Skeletal muscle satellite cell (primary cell): ENCODE measurements around the gene PLEK.
"Not testable (repeated sequence)": the region's sequence is repeated elsewhere in the genome, so short reads cannot be mapped to it uniquely, and the experiment has no call there.

Source experiments
- H3K27me3 ChIP-seq: 2 replicates; pipeline ENCODE4 v1.7.0; 2013; ENCODE audit warnings: low read length; ENCODE audit not compliant: control insufficient read depth, insufficient read depth
- H3K36me3 ChIP-seq: 2 replicates; pipeline ENCODE4 v1.7.0; 2013; ENCODE audit warnings: mild to moderate bottlenecking, control low read depth, low read length; ENCODE audit not compliant: insufficient read depth
- H3K4me1 ChIP-seq: 2 replicates; pipeline ENCODE4 v1.7.0; 2013; ENCODE audit warnings: low read length; ENCODE audit not compliant: control insufficient read depth, insufficient read depth
- H3K4me2 ChIP-seq: 2 replicates; pipeline ENCODE4 v1.7.0; 2013; ENCODE audit warnings: mild to moderate bottlenecking, low read length
- H3K4me3 ChIP-seq: 2 replicates; pipeline ENCODE4 v1.7.0; 2013; ENCODE audit warnings: low read length
- H3K9ac ChIP-seq: 2 replicates; pipeline ENCODE4 v1.7.0; 2013; ENCODE audit warnings: mild to moderate bottlenecking, low read depth, low read length, moderate library complexity
- H3K9me3 ChIP-seq: replicated peaks from 2 replicates; pipeline ENCODE4 v1.7.0; 2013; ENCODE audit warnings: mild to moderate bottlenecking, control low read depth, low read length

Gene PLEK

DNA sequence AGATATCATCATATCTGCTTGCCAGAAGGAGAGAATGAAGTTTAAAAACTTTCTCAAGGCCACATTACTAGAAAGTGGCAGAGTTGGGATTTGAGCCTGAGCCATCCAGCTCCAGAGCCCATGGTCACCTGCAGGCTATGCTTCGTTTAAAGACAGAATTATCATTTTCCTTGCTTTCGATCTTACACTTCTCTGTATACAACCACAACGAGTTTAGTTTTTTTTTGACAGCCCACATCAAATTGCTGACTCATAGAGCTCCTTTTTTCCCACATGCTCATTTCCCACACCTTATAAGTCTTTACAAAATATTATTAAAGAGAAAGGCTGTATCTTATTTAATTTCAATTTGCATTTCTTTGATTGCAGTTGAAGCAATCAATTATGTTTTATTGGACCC lies 6.5 kb downstream of the PLEK start:
- Histone ChIP-seq H3K9me3 (no peaks in the 10 kb centered on the region), H3K4me2 (no peak overlapping the region), H3K9ac (no peak overlapping the region), H3K4me1 (no peaks in the 10 kb centered on the region), H3K4me3 (no peak overlapping the region), H3K27me3 (peaks cover 33% of the 10 kb centered on the region), H3K36me3 (no peaks in the 10 kb centered on the region)

DNA sequence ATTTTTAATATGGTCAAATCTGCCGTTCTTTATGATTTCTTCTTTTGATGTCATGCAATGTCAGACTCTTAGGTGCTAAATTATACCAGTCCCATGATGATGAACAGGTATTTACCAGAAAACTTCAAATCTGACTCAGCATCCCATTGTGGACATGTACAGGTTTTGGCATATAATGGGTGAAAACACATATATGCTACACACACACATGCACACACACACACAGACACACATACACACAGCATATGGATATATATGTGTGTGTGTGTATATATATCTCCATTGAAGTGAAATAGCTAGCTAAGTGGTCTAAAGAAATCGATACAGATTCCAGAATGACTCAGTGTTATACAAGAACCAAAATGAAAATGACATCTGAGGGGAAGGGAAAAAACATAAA lies 7.4 kb downstream of the PLEK start:
- no peaks in the 10 kb centered on the region for H3K9me3 ChIP-seq
- no peaks in the 10 kb centered on the region for H3K36me3 ChIP-seq
- no peak overlapping the region for H3K4me3 ChIP-seq
- H3K9ac ChIP-seq, result no peak overlapping the region
- no peak overlapping the region for H3K4me2 ChIP-seq
- peaks cover 34% of the 10 kb centered on the region for H3K27me3 ChIP-seq
- H3K4me1 ChIP-seq, result no peaks in the 10 kb centered on the region

DNA sequence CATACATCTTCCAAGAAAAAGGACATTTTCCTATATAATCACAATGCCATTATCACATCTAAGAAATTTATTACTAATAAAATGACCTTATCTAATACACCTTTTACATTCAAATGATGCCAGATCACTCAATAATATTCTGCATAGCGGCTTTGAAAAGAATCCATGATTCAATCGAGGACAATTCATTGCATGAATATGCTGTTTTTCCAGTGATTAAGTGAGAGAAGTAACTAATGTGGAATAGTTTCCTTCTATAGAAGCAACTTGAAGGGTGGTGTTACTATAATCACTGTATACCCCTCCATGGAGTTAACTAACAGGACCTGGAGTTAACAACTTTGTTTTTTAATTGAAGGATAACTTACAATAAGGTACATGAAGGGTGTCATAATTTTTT lies 9.1 kb downstream of the PLEK start:
- Histone ChIP-seq H3K27me3 (peaks cover 42% of the 10 kb centered on the region), H3K4me1 (no peaks in the 10 kb centered on the region), H3K9ac (no peak overlapping the region), H3K4me2 (no peak overlapping the region), H3K36me3 (no peaks in the 10 kb centered on the region), H3K4me3 (no peak overlapping the region), H3K9me3 (no peaks in the 10 kb centered on the region)

DNA sequence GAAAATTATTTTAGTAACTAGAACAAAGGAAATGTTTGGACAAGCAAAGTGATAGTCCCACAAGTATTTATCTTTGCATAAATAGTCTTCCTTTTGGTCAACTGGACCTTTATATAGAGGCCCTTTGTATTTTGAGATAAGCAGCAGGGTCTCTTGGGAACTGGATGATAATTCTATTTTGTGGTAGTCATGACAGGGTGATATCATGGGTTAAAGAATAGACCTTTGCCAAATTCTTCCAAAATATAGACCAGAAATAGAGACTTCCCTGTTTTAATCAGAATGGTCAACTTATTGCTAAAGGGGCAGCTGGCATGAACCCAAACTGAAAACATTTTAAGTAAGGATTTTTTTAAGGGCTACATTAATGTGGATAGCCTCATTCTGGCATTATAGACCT lies 10.5 kb downstream of the PLEK start:
- no peaks in the 10 kb centered on the region for H3K4me1 ChIP-seq

DNA sequence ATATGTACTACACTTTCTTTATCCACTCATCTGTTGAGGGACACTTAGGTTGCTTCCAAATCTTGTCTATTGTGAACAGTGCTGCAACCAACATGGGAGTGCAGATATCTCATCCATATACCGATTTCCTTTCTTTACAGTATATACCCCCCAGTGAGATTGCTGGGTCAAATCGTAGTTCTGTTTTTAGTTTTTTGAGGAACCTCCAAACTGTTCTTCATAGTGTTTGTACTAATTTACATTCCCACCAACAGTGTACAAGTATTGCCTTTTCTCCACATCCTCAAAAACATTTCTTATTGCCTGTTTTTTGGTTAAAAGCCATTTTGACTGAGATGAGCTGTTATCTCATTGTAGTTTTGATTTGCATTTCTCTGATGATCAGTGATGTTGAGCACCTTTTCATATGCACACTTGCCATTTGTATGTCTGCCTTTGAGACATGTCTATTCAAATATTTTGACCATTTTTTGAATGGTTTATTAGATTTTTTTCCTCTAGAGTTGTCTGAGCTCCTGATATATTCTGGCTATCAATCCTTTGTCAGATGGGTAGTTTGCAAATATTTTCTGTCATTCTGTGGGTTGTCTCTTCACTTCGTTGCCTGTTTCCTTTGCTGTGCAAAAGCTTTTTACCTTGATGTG lies 12.2 kb downstream of the PLEK start:
- Histone ChIP-seq H3K9me3 (no peaks in the 10 kb centered on the region), H3K4me2 (no peak overlapping the region), H3K4me3 (no peak overlapping the region), H3K27me3 (peaks cover 58% of the 10 kb centered on the region), H3K36me3 (no peaks in the 10 kb centered on the region), H3K9ac (no peak overlapping the region), H3K4me1 (no peaks in the 10 kb centered on the region)

More for the DNA sequence above, 10.5 kb downstream of the PLEK start:
- no peak overlapping the region for H3K9ac ChIP-seq
- no peaks in the 10 kb centered on the region for H3K36me3 ChIP-seq
- H3K27me3 ChIP-seq, result peaks cover 50% of the 10 kb centered on the region
- no peaks in the 10 kb centered on the region for H3K9me3 ChIP-seq
- no peak overlapping the region for H3K4me3 ChIP-seq
- no peak overlapping the region for H3K4me2 ChIP-seq

DNA sequence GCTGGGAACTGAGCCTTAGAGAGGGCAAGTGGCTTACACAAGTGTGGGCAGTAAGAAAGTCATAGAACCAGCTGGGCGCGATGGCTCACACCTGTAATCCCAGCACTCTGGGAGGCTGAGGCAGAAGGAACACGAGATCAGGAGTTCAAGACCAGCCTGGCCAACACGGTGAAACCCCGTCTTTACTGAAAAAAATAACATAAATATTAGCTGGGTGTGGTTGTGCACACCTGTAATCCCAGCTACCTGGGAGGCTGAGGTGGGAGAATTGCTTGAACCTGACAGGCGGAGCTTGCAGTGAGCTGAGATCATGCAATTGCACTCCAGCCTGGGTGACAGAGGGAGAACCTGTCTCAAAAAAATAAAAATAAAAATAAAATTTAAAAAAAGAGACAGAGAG lies 13.7 kb downstream of the PLEK start:
- not testable (repeated sequence) for H3K4me3 ChIP-seq, H3K4me2 ChIP-seq, H3K4me1 ChIP-seq, H3K9ac ChIP-seq, H3K9me3 ChIP-seq, H3K36me3 ChIP-seq
- peaks cover 71% of the 10 kb centered on the region for H3K27me3 ChIP-seq

DNA sequence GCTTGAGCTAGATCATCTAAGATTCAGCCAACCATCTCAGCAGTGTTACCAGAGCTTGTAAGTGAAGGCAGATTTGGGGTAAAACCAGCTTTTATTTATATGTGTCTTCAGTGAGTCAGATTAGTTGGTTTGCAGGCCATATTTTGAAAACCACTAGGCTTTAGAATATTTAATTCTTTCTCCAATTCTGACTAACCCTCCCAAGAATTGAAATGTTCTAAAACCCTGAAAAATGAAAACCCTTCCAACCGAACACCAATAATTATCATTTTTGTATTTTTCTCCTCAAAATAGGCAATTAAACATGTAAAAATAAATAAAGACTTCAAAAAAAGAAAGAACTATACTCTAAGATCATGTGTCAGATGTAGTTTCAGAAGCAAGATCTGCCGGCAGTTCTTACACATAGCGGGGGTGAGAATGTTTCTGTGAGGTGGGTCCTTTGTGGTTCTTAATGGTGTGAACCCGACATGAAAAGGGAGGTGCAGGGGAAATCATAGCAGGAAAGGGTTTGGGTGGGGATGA lies 14.2 kb downstream of the PLEK start:
- no peaks in the 10 kb centered on the region for H3K9me3 ChIP-seq
- H3K4me1 ChIP-seq, result no peaks in the 10 kb centered on the region
- no peaks in the 10 kb centered on the region for H3K36me3 ChIP-seq
- no peak overlapping the region for H3K4me2 ChIP-seq
- no peak overlapping the region for H3K4me3 ChIP-seq
- H3K27me3 ChIP-seq, result peaks cover 72% of the 10 kb centered on the region
- no peak overlapping the region for H3K9ac ChIP-seq

DNA sequence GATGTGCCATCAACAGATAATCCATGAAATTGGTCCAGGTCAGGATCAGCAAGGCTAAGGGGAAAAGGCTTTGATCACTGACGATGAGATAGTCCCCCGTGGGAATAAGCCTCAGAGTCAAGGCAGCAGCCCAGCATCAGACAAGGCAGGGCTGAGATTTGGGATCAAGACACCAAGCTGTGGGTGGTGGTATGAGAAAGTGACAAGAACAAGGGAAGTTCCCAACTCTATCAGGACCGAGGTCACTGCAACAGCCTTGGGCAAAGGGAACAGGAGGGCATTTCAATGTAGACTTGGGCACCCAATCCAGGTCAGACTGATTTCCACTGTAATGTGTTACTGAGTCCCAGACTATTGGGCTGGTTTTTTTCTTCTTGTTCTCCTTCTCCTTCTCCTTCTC lies 18.7 kb downstream of the PLEK start:
- Histone ChIP-seq H3K4me1 (no peaks in the 10 kb centered on the region), H3K4me2 (no peak overlapping the region), H3K9ac (no peak overlapping the region), H3K9me3 (no peaks in the 10 kb centered on the region), H3K27me3 (peaks cover 52% of the 10 kb centered on the region), H3K4me3 (no peak overlapping the region), H3K36me3 (no peaks in the 10 kb centered on the region)

DNA sequence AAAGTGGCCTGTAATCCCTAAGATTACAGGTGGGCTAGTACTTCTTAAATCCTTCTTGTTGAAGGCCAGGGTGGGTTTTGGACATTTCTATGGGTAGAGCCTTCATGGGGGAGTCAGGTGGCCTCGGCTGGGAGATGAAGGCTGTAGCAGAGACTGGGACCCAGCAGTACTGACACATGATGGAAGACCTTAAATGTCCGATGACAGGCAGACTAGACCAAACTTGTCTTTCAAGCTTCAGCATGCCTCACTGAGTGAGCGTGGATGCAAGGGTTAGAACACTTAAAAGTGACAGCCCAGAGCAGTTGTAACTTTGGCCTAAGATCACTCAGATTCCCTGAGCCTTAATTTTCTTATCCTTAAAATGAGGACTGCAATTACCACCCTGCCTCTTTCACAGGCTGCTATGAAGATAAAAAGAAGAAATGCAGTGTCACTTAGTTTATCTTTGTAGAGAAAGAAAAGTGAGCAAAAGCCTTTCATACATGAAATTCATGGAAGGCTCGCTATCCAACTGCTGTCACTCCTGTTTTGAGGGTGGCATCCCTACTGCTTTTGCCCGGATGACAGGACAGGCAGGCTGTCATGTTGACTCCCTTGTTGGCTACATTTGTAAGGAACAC lies 19.5 kb downstream of the PLEK start:
- Histone ChIP-seq H3K4me1 (no peaks in the 10 kb centered on the region), H3K9ac (no peak overlapping the region), H3K27me3 (peaks cover 57% of the 10 kb centered on the region), H3K9me3 (no peaks in the 10 kb centered on the region), H3K36me3 (no peaks in the 10 kb centered on the region), H3K4me2 (no peak overlapping the region), H3K4me3 (no peak overlapping the region)

DNA sequence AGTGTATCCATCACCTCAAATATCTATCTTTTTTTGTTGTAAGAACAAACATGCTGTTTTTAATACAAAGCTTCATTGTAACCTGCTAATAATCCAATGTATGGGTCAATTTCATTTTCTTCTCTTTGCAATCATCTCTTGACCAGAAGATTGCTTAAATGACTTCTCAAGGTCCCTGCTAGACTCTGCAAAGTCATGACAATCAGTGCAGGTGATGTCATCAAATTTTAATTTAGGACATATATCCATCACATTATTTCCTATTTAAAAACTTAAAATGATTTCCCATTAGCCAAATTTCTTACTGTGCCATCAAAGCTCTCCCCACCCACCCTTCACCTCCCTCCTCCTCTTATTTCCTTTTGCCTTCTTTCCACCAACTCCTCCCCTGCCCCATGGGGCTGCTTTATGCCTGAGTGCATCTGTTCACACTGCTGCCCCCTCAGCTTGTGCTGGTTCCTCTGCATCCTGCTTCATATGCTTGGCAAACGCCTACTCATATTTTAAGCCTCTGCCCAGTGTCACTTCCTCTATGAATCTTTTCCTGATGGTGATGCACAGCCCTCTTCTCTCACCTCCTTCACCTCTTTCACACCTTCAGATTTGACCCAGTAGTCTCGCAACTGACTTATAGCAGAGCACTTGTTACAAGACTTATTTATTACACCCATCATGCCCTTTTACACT lies 20.3 kb downstream of the PLEK start:
- H3K4me1 ChIP-seq, result no peaks in the 10 kb centered on the region
- H3K9me3 ChIP-seq, result no peaks in the 10 kb centered on the region
- H3K4me3 ChIP-seq, result no peak overlapping the region
- H3K36me3 ChIP-seq, result no peaks in the 10 kb centered on the region
- no peak overlapping the region for H3K4me2 ChIP-seq
- H3K27me3 ChIP-seq, result peaks cover 57% of the 10 kb centered on the region
- H3K9ac ChIP-seq, result no peak overlapping the region

DNA sequence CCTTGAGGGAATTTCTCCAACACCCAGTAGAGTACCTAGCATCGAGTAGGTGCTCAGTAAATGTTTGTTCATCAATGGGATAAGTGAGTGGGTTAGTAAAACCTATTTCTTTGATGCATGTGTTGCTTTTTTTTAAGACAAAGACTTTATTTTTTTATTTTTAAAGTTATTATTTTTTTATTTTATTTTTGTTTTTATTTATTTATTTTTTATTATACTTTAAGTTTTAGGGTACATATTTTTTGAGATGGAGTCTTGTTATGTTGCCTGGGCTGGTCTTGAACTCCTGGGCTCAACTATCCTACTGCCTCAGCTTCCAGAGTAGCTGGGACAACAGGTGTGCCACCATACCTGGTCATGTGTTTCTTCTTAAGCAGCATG lies 20.8 kb downstream of the PLEK start:
- H3K9ac ChIP-seq, result no peak overlapping the region
- peaks cover 57% of the 10 kb centered on the region for H3K27me3 ChIP-seq
- no peak overlapping the region for H3K4me2 ChIP-seq
- no peaks in the 10 kb centered on the region for H3K36me3 ChIP-seq
- no peaks in the 10 kb centered on the region for H3K4me1 ChIP-seq
- H3K9me3 ChIP-seq, result no peaks in the 10 kb centered on the region
- H3K4me3 ChIP-seq, result no peak overlapping the region
